IMR-90 (cell line): ENCODE results near the gene ARRDC5. TPM values are rescaled to one million over a fixed set of nuclear protein-coding genes. Genes with fewer than 3 reads are reported as not detected.

Experiments
- ATAC-seq: fragments of 200-7000 bp; cut with Tn5 transposase; 2 replicates; pipeline ENCODE4 v1.9.1; 2020; ENCODE audit warnings: low read depth, mild to moderate bottlenecking, moderate library complexity
- BruUV-seq: library from RNA; stranded (reverse); fragments of 400-500 nt; replicated peaks from 2 replicates; lab custom pipeline; 2021; lab: Mats Ljungman, UMichigan
- CTCF ChIA-PET: fragments of 300-600 bp; formaldehyde crosslinking; extraction: SDS; loops from one replicate; lab custom pipeline; 2021; ENCODE audit warnings: antibody characterized with exemption; lab: Yijun Ruan, JAX
- POLR2A ChIA-PET: fragments of 300-600 bp; sonication (Branson Sonifier 250); formaldehyde crosslinking; loops from one replicate; lab custom pipeline; 2022; ENCODE audit warnings: antibody characterized with exemption; ENCODE audit not compliant: unreplicated experiment; lab: Charles Lee
- DNase-seq: peaks from one replicate; pipeline ENCODE4 v3.0.0; 2013
- H2AFZ ChIP-seq: replicated peaks from 2 replicates; pipeline ENCODE3; 2013; ENCODE audit warnings: low read length, mild to moderate bottlenecking; ENCODE audit not compliant: poor library complexity
- H2AK5ac ChIP-seq: 2 replicates; pipeline ENCODE4 v1.6.1; 2013; ENCODE audit warnings: low read depth, low read length, inconsistent platforms
- H2AK9ac ChIP-seq: replicated peaks from 2 replicates; pipeline ENCODE3; 2013; ENCODE audit warnings: mild to moderate bottlenecking, low read depth, low read length, moderate library complexity; ENCODE audit not compliant: poor library complexity
- H2BK120ac ChIP-seq: 2 replicates; pipeline ENCODE4 v1.6.1; 2013; ENCODE audit warnings: low read depth, low read length, inconsistent platforms
- H2BK15ac ChIP-seq: 3 replicates; pipeline ENCODE4 v1.6.1; 2013; ENCODE audit warnings: low read depth, low read length, inconsistent platforms
- H2BK20ac ChIP-seq: 2 replicates; pipeline ENCODE4 v1.6.1; 2013; ENCODE audit warnings: low read depth, mild to moderate bottlenecking, inconsistent platforms, low read length, moderate library complexity
- H2BK5ac ChIP-seq: 2 replicates; pipeline ENCODE4 v1.6.1; 2013; ENCODE audit warnings: mild to moderate bottlenecking, low read depth, low read length, inconsistent platforms; ENCODE audit not compliant: poor library complexity, severe bottlenecking
- H3K14ac ChIP-seq: replicated peaks from 2 replicates; pipeline ENCODE4 v1.6.1; 2013; ENCODE audit warnings: low read depth, low read length, inconsistent platforms
- H3K18ac ChIP-seq: 2 replicates; pipeline ENCODE4 v1.6.1; 2013; ENCODE audit warnings: low read depth, low read length, control low read depth
- H3K23ac ChIP-seq: 2 replicates; pipeline ENCODE4 v1.6.1; 2013; ENCODE audit warnings: low read depth, low read length, inconsistent platforms
- H3K27ac ChIP-seq: 2 replicates; pipeline ENCODE4 v1.5.1; 2013; ENCODE audit warnings: mild to moderate bottlenecking, control low read depth, low read length; ENCODE audit not compliant: insufficient read depth
- H3K27me3 ChIP-seq: 2 replicates; pipeline ENCODE4 v1.6.1; 2013; ENCODE audit warnings: low read length; ENCODE audit not compliant: control insufficient read depth, insufficient read depth
- H3K36me3 ChIP-seq: 2 replicates; pipeline ENCODE4 v1.6.1; 2013; ENCODE audit warnings: low read length, mixed read lengths; ENCODE audit not compliant: control insufficient read depth, insufficient read depth
- H3K4ac ChIP-seq: 2 replicates; pipeline ENCODE4 v1.6.1; 2013; ENCODE audit warnings: low read depth, low read length, inconsistent platforms
- H3K4me1 ChIP-seq: 2 replicates; pipeline ENCODE4 v1.6.1; 2013; ENCODE audit warnings: low read length, mixed read lengths; ENCODE audit not compliant: control insufficient read depth, insufficient read depth
- H3K4me2 ChIP-seq: 2 replicates; pipeline ENCODE4 v1.6.1; 2013; ENCODE audit warnings: low read depth, mild to moderate bottlenecking, control low read depth, low read length, moderate library complexity
- H3K4me3 ChIP-seq: 2 replicates; pipeline ENCODE4 v1.5.1; 2013; ENCODE audit warnings: low read depth, mild to moderate bottlenecking, control low read depth, low read length, moderate library complexity; ENCODE audit not compliant: insufficient read depth
- H3K56ac ChIP-seq: 2 replicates; pipeline ENCODE4 v1.6.1; 2013; ENCODE audit warnings: low read length, inconsistent platforms; ENCODE audit not compliant: insufficient read depth; ENCODE audit errors: extremely low read depth
- H3K79me1 ChIP-seq, 2 experiments: 2 replicates each; pipeline ENCODE4 v1.6.1; 2013; ENCODE audit warnings: low read length in 2 of 2, inconsistent platforms in 1 of 2, low read depth in 1 of 2
- H3K9ac ChIP-seq: 2 replicates; pipeline ENCODE4 v1.6.1; 2013; ENCODE audit warnings: low read depth, low read length, control low read depth
- H3K9me1 ChIP-seq: 2 replicates; pipeline ENCODE4 v1.6.1; 2013; ENCODE audit warnings: low read length, inconsistent platforms; ENCODE audit not compliant: insufficient read depth
- H3K9me3 ChIP-seq: 2 replicates; pipeline ENCODE4 v1.6.1; 2013; ENCODE audit warnings: low read length; ENCODE audit not compliant: control insufficient read depth, insufficient read depth
- H4K20me1 ChIP-seq: 2 replicates; pipeline ENCODE4 v1.6.1; 2013; ENCODE audit warnings: low read length, inconsistent platforms; ENCODE audit not compliant: insufficient read depth
- H4K5ac ChIP-seq: 2 replicates; pipeline ENCODE4 v1.6.1; 2013; ENCODE audit warnings: mild to moderate bottlenecking, low read depth, low read length, control low read depth
- H4K8ac ChIP-seq, 2 experiments: 2 replicates each; pipeline ENCODE4 v1.6.1; 2013; ENCODE audit warnings: low read depth in 2 of 2, low read length in 2 of 2, control low read depth in 1 of 2, inconsistent platforms in 1 of 2
- H4K91ac ChIP-seq: 2 replicates; pipeline ENCODE4 v1.6.1; 2013; ENCODE audit warnings: low read depth, low read length, inconsistent platforms; ENCODE audit not compliant: insufficient read depth
- BHLHE40 ChIP-seq: fragments of 150-350 bp; IDR thresholded peaks from 2 replicates; pipeline ENCODE4 v1.6.1; 2016; ENCODE audit warnings: mild to moderate bottlenecking, low read depth, low read length
- CEBPB ChIP-seq: IDR thresholded peaks from 2 replicates; pipeline ENCODE4 v1.6.1; 2012; ENCODE audit warnings: low read depth, low read length, improper control_type of control experiment
- ELK1 ChIP-seq: fragments of 150-350 bp; IDR thresholded peaks from 2 replicates; pipeline ENCODE4 v1.6.1; 2016; ENCODE audit warnings: low read depth, mild to moderate bottlenecking, low read length, moderate library complexity, borderline replicate concordance
- FOS ChIP-seq: fragments of 150-350 bp; IDR thresholded peaks from 2 replicates; pipeline ENCODE4 v1.6.1; 2016; ENCODE audit warnings: low read depth, low read length
- MAFK ChIP-seq: IDR thresholded peaks from 2 replicates; pipeline ENCODE4 v1.6.1; 2012; ENCODE audit warnings: low read depth, low read length, improper control_type of control experiment
- MAZ ChIP-seq: IDR thresholded peaks from 2 replicates; pipeline ENCODE4 v1.6.1; 2012; ENCODE audit warnings: low read depth, mild to moderate bottlenecking, low read length, improper control_type of control experiment, moderate library complexity, borderline replicate concordance
- MXI1 ChIP-seq: IDR thresholded peaks from 2 replicates; pipeline ENCODE4 v1.6.1; 2012; ENCODE audit warnings: low read depth, mild to moderate bottlenecking, low read length, moderate library complexity, borderline replicate concordance
- RAD21 ChIP-seq: IDR thresholded peaks from 2 replicates; pipeline ENCODE4 v1.6.1; 2012; ENCODE audit warnings: low read length, improper control_type of control experiment
- RCOR1 ChIP-seq: IDR thresholded peaks from 2 replicates; pipeline ENCODE4 v1.6.1; 2012; ENCODE audit warnings: mild to moderate bottlenecking, low read length, improper control_type of control experiment; ENCODE audit not compliant: insufficient replicate concordance
- RFX5 ChIP-seq: IDR thresholded peaks from 2 replicates; pipeline ENCODE4 v1.8.0; 2012; ENCODE audit warnings: low read depth, mild to moderate bottlenecking, low read length, moderate library complexity
- SMC3 ChIP-seq: fragments of 150-350 bp; IDR thresholded peaks from 2 replicates; pipeline ENCODE4 v1.6.1; 2016; ENCODE audit warnings: low read depth, mild to moderate bottlenecking, antibody characterized with exemption, low read length, moderate library complexity
- WGBS, 2 experiments: methylation state at CpG; one replicate each; pipeline versions ENCODE4 v1.1.5 to v1.1.7; 2013; ENCODE audit warnings: missing lambda C conversion rate in 2 of 2; ENCODE audit not compliant: insufficient read length in 1 of 2; ENCODE audit errors: extremely low coverage in 2 of 2; 5-methylcytosine and 5-hydroxymethylcytosine counted together
- dilution Hi-C: fragments of 300-500 bp; cut with HindIII; formaldehyde crosslinking; loops from one replicate; pipeline ENCODE4 v1.14.3; 2018; ENCODE audit warnings: low sequenced_read_pairs; ENCODE audit not compliant: unreplicated experiment
- in situ Hi-C: fragments of 300-500 bp; cut with MboI; formaldehyde crosslinking; loops from 3 replicates; pipeline ENCODE4 v1.14.3; 2019; ENCODE audit warnings: low sequenced_read_pairs, inconsistent platforms, mixed read lengths
- intact Hi-C: fragments of 100-400 bp; cut with micrococcal nuclease; formaldehyde crosslinking; loops from 2 replicates; pipeline ENCODE4 v1.10.0; 2022
- polyA plus RNA-seq, 3 experiments: library from polyadenylated mRNA; depleted of rRNA; stranded (reverse); fragments of >200 nt; gene quantifications; 2 replicates each; pipeline ENCODE4 v1.2.3, GENCODE V29; 2012; ENCODE audit warnings: low replicate concordance in 1 of 3
- total RNA-seq: library from RNA; depleted of rRNA; stranded (reverse); fragments of >200 nt; gene quantifications from 2 replicates; pipeline ENCODE4 v1.2.3, GENCODE V29; 2012
- TF ChIP-seq, protein P1 (sequence below): conservative IDR thresholded peaks from 2 replicates; pipeline ENCODE4 v1.5.1; 2012; ENCODE audit warnings: mild to moderate bottlenecking, low read depth, low read length, improper control_type of control experiment

ARRDC5 gene
- total and polyA plus RNA-seq, 2 of the 4 experiments (the other 2 are of a cell fraction) = not detected

GRCh38 chr19:4866595-4867424, 35.9 kb downstream of the ARRDC5 start (continued):
- TF ChIP-seq, protein P1, sequence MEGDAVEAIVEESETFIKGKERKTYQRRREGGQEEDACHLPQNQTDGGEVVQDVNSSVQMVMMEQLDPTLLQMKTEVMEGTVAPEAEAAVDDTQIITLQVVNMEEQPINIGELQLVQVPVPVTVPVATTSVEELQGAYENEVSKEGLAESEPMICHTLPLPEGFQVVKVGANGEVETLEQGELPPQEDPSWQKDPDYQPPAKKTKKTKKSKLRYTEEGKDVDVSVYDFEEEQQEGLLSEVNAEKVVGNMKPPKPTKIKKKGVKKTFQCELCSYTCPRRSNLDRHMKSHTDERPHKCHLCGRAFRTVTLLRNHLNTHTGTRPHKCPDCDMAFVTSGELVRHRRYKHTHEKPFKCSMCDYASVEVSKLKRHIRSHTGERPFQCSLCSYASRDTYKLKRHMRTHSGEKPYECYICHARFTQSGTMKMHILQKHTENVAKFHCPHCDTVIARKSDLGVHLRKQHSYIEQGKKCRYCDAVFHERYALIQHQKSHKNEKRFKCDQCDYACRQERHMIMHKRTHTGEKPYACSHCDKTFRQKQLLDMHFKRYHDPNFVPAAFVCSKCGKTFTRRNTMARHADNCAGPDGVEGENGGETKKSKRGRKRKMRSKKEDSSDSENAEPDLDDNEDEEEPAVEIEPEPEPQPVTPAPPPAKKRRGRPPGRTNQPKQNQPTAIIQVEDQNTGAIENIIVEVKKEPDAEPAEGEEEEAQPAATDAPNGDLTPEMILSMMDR = no peak

GRCh38 chr19:4861147-4861546, 41.5 kb downstream of the ARRDC5 start:
- DNase-seq (no peak), ATAC-seq (no peak)
- Histone ChIP-seq H2BK20ac (no peak overlapping the region), H3K4ac (no peak overlapping the region), H3K4me2 (no peak overlapping the region), H3K9me3 (no peaks in the 10 kb centered on the region), H3K27ac (no peak overlapping the region), H3K79me1 (peaks cover 15 to 50% of the 10 kb centered on the region in 2 experiments), H3K14ac (no peak overlapping the region), H3K9ac (no peak overlapping the region), H3K36me3 (peaks cover 44% of the 10 kb centered on the region), H3K9me1 (peaks cover 8% of the 10 kb centered on the region), H3K27me3 (no peaks in the 10 kb centered on the region), H4K5ac (no peak overlapping the region), H2BK15ac (no peak overlapping the region), H3K4me1 (no peaks in the 10 kb centered on the region), H3K23ac (no peak overlapping the region), H4K8ac (no peak overlapping the region), H4K91ac (no peak overlapping the region), H4K20me1 (peaks cover 29% of the 10 kb centered on the region), H2AK9ac (no peak overlapping the region), H2AK5ac (no peak overlapping the region), H3K56ac (no peak overlapping the region), H2AFZ (no peak overlapping the region), H3K4me3 (no peak overlapping the region), H2BK120ac (no peak overlapping the region), H3K18ac (no peak overlapping the region), H2BK5ac (no peak overlapping the region)
- in situ Hi-C loops (no loop called here), dilution Hi-C loops (no loop called here), intact Hi-C loops (no loop called here)
- CTCF ChIA-PET = no interaction called here
- WGBS, 2 experiments = 91% methylated on average over 4 of the region's 10 CpGs; no CpG with 5 or more reads in 1 of the 2 experiments
- POLR2A ChIA-PET = interaction anchor here (0.6 kb wide), 1 partner anchor 23 kb away, joined by 3 read pairs; no protein-coding TSS in a partner anchor
- no TSS peak for BruUV-seq
- TF ChIP-seq ELK1 = no peak
- TF ChIP-seq RCOR1 = no peak
- no peak for TF ChIP-seq SMC3
- no peak for TF ChIP-seq BHLHE40
- TF ChIP-seq FOS = no peak
- no peak for TF ChIP-seq MXI1
- TF ChIP-seq CEBPB = no peak
- no peak for TF ChIP-seq MAZ
- TF ChIP-seq RAD21 = no peak
- no peak for TF ChIP-seq MAFK
- no peak for TF ChIP-seq RFX5
